Measurements from ENCODE around the gene SEC63. TPM values are rescaled to one million over a fixed set of nuclear protein-coding genes. Genes with fewer than 3 reads are reported as not detected.
"Not testable (repeated sequence)": the region's sequence is repeated elsewhere in the genome, so short reads cannot be mapped to it uniquely, and the experiment has no call there.

Gene SEC63
- total RNA-seq, 1 experiment from 2014 or later: 86.2 TPM

DNA sequence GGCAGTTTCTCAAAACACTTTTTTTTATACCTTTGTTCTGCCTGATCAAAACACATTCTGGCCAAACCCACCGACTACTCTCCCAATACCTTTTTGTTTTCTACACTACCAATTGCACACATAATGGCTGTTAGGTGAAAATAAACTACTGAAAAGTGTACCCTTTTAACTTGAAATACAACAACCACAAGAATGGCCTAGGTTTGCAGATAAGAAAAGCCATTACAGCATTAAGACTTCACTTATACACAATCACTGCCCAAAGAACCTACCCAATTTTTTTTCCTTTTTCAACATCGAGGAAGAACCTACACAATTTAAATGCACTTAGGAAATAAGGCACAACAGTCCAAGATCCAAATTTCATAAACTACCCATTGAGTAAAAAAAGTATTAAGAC lies 1.8 kb downstream of the SEC63 start:
- peaks cover 16 to 22% (median 19%) of the 10 kb centered on the region in 3 experiments for H3K36me3 Mint-ChIP-seq (ENCODE audit: insufficient read depth in 1 of 3, low read depth in 3 of 3)

DNA sequence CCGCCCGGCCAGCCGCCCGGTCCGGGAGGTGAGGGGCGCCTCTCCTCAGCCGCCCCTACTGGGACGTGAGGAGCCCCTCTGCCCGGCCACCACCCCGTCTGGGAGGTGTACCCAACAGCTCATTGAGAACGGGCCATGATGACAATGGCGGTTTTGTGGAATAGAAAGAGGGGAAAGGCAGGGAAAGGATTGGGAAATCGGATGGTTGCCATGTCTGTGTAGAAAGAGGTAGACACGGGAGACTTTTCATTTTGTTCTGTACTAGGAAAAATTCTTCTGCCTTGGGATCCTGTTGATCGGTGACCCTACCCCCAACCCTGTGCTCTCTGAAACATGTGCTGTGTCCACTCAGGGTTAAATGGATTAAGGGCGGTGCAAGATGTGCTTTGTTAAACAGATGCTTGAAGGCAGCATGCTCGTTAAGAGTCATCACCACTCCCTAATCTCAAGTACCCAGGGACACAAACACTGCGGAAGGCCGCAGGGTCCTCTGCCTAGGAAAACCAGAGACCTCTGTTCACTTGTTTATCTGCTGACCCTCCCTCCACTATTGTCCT lies 4.1 kb downstream of the SEC63 start:
- WGBS (ENCODE audit: extremely low coverage, insufficient read length, low lambda C conversion rate): no CpG with 5 or more reads among the region's 19 CpGs
- not testable (repeated sequence) for H4K8ac ChIP-seq (replicated peaks; ENCODE audit: insufficient read length, low read depth, low read length)
- peaks cover 28 to 39% of the 10 kb centered on the region in 2 experiments for H3K4me1 Mint-ChIP-seq

More for the DNA sequence above, 1.8 kb downstream of the SEC63 start:
- 100% methylated on average over 1 of the region's 2 CpGs for WGBS (ENCODE audit: extremely low coverage, insufficient read length, low lambda C conversion rate)
- Histone ChIP-seq H3K23me2 (ENCODE audit: insufficient read length, low read depth, low read length, poor library complexity, severe bottlenecking) (peaks cover 8% of the 10 kb centered on the region), H3T11ph (ENCODE audit: low read length) (no peak overlapping the region), H3K79me1 (ENCODE audit: insufficient read depth, low read depth, low read length, poor library complexity, severe bottlenecking) (no peaks in the 10 kb centered on the region), H3K9ac (ENCODE audit: extremely low read depth, insufficient read length, low read length) (peak overlapping the region; percentile 93), H3K9me3 (ENCODE audit: control insufficient read depth, low read depth, low read length) (no peaks in the 10 kb centered on the region), H2AFZ (ENCODE audit: low read length) (no peak overlapping the region), H3K27me3 (ENCODE audit: insufficient read depth, low read length) (no peaks in the 10 kb centered on the region), H3K23ac (ENCODE audit: insufficient read length, low read depth, low read length) (no peak overlapping the region), H3K4ac (ENCODE audit: low read depth, low read length) (no peak overlapping the region), H3K4me1 (ENCODE audit: insufficient read depth, low read length) (no peaks in the 10 kb centered on the region), H4K20me1 (ENCODE audit: control insufficient read depth, insufficient read depth, insufficient read length) (no peaks in the 10 kb centered on the region), H2BK20ac (ENCODE audit: low read depth, low read length, poor library complexity, severe bottlenecking) (no peak overlapping the region), H2BK120ac (ENCODE audit: low read depth, low read length, poor library complexity, severe bottlenecking) (no peak overlapping the region), H3K79me2 (ENCODE audit: insufficient read depth, low read length) (peaks cover 33% of the 10 kb centered on the region; the same call in 1 of the 2 replicates), H3K27ac (ENCODE audit: insufficient read length, low read depth, low read length) (no peak overlapping the region), H4K91ac (ENCODE audit: insufficient read length, low read depth, low read length) (no peak overlapping the region), H4K8ac (replicated peaks; ENCODE audit: insufficient read length, low read depth, low read length) (no peak overlapping the region), H2BK15ac (ENCODE audit: low read depth, low read length) (no peak overlapping the region), H3K14ac (ENCODE audit: insufficient read depth, low read length) (no peak overlapping the region), H2AK5ac (ENCODE audit: insufficient read length, low read length) (no peak overlapping the region), H3K18ac (ENCODE audit: insufficient read length, low read depth, low read length) (no peak overlapping the region), H2BK12ac (ENCODE audit: insufficient read length, low read depth, low read length) (no peak overlapping the region), H4K5ac (ENCODE audit: insufficient read length, low read depth, low read length) (no peak overlapping the region), H3K4me2 (ENCODE audit: insufficient read depth, insufficient read length, low read length) (peak overlapping the region; percentile 98), H2BK5ac (ENCODE audit: insufficient read length, low read length) (no peak overlapping the region), H3K56ac (ENCODE audit: insufficient read length, low read depth, low read length) (no peak overlapping the region)
- Mint-ChIP-seq H3K27me3 (ENCODE audit: low read depth) (0 out of 2 replicates have a peak, but pooled peaks cover 2% of the 10 kb centered on the region), H3K9me3 (no peaks in the 10 kb centered on the region; a peak in 2 of 5 replicates), H3K4me3 (peak overlapping the region; percentile 89 to 97), H3K4me1 (peaks cover 28 to 33% of the 10 kb centered on the region in 2 experiments), H3K27ac (peak overlapping the region in 1 of 3 experiments; percentile 46; a peak in 3 of 7 replicates)
- TF ChIP-seq, protein P1, sequence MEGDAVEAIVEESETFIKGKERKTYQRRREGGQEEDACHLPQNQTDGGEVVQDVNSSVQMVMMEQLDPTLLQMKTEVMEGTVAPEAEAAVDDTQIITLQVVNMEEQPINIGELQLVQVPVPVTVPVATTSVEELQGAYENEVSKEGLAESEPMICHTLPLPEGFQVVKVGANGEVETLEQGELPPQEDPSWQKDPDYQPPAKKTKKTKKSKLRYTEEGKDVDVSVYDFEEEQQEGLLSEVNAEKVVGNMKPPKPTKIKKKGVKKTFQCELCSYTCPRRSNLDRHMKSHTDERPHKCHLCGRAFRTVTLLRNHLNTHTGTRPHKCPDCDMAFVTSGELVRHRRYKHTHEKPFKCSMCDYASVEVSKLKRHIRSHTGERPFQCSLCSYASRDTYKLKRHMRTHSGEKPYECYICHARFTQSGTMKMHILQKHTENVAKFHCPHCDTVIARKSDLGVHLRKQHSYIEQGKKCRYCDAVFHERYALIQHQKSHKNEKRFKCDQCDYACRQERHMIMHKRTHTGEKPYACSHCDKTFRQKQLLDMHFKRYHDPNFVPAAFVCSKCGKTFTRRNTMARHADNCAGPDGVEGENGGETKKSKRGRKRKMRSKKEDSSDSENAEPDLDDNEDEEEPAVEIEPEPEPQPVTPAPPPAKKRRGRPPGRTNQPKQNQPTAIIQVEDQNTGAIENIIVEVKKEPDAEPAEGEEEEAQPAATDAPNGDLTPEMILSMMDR (conservative IDR thresholded peaks at IDR 0.05): no peak
- no peak for DNase-seq

More for the DNA sequence above, 4.1 kb downstream of the SEC63 start:
- H2BK15ac ChIP-seq (ENCODE audit: low read depth, low read length); H2BK120ac ChIP-seq (ENCODE audit: low read depth, low read length, poor library complexity, severe bottlenecking); H3K4me2 ChIP-seq (ENCODE audit: insufficient read depth, insufficient read length, low read length); H2BK12ac ChIP-seq (ENCODE audit: insufficient read length, low read depth, low read length); H3K27ac ChIP-seq (ENCODE audit: insufficient read length, low read depth, low read length); H2BK20ac ChIP-seq (ENCODE audit: low read depth, low read length, poor library complexity, severe bottlenecking); H2AFZ ChIP-seq (ENCODE audit: low read length); H3K23ac ChIP-seq (ENCODE audit: insufficient read length, low read depth, low read length); H3K27me3 Mint-ChIP-seq (ENCODE audit: low read depth); H3K27me3 ChIP-seq (ENCODE audit: insufficient read depth, low read length); H4K20me1 ChIP-seq (ENCODE audit: control insufficient read depth, insufficient read depth, insufficient read length); H3K23me2 ChIP-seq (ENCODE audit: insufficient read length, low read depth, low read length, poor library complexity, severe bottlenecking); H2AK5ac ChIP-seq (ENCODE audit: insufficient read length, low read length); DNase-seq; H3K9me3 Mint-ChIP-seq; H3K9ac ChIP-seq (ENCODE audit: extremely low read depth, insufficient read length, low read length); H3K27ac Mint-ChIP-seq; H3K4ac ChIP-seq (ENCODE audit: low read depth, low read length); H4K91ac ChIP-seq (ENCODE audit: insufficient read length, low read depth, low read length); H3K4me3 Mint-ChIP-seq; H3K9me3 ChIP-seq (ENCODE audit: control insufficient read depth, low read depth, low read length); H3K4me1 ChIP-seq (ENCODE audit: insufficient read depth, low read length); H3K79me1 ChIP-seq (ENCODE audit: insufficient read depth, low read depth, low read length, poor library complexity, severe bottlenecking); H3K56ac ChIP-seq (ENCODE audit: insufficient read length, low read depth, low read length); H2BK5ac ChIP-seq (ENCODE audit: insufficient read length, low read length); H3K14ac ChIP-seq (ENCODE audit: insufficient read depth, low read length); H3T11ph ChIP-seq (ENCODE audit: low read length); H3K18ac ChIP-seq (ENCODE audit: insufficient read length, low read depth, low read length); H4K5ac ChIP-seq (ENCODE audit: insufficient read length, low read depth, low read length): not testable (repeated sequence)
- H3K36me3 Mint-ChIP-seq (ENCODE audit: insufficient read depth in 1 of 3, low read depth in 3 of 3): peaks cover 16 to 22% (median 19%) of the 10 kb centered on the region in 3 experiments
- peaks cover 41% of the 10 kb centered on the region; the same call in 1 of the 2 replicates for H3K79me2 ChIP-seq (ENCODE audit: insufficient read depth, low read length)

All from H9 (cell line).